ENCODE data around the gene PCDH17.

PCDH17 gene, protein sequence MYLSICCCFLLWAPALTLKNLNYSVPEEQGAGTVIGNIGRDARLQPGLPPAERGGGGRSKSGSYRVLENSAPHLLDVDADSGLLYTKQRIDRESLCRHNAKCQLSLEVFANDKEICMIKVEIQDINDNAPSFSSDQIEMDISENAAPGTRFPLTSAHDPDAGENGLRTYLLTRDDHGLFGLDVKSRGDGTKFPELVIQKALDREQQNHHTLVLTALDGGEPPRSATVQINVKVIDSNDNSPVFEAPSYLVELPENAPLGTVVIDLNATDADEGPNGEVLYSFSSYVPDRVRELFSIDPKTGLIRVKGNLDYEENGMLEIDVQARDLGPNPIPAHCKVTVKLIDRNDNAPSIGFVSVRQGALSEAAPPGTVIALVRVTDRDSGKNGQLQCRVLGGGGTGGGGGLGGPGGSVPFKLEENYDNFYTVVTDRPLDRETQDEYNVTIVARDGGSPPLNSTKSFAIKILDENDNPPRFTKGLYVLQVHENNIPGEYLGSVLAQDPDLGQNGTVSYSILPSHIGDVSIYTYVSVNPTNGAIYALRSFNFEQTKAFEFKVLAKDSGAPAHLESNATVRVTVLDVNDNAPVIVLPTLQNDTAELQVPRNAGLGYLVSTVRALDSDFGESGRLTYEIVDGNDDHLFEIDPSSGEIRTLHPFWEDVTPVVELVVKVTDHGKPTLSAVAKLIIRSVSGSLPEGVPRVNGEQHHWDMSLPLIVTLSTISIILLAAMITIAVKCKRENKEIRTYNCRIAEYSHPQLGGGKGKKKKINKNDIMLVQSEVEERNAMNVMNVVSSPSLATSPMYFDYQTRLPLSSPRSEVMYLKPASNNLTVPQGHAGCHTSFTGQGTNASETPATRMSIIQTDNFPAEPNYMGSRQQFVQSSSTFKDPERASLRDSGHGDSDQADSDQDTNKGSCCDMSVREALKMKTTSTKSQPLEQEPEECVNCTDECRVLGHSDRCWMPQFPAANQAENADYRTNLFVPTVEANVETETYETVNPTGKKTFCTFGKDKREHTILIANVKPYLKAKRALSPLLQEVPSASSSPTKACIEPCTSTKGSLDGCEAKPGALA (N-terminal part only)

GRCh38 chr13:57631596-57632275 lies at the start of gene PCDH17:
Gene PCDH17 (plus strand): TSS chr13:57631744. CDS start chr13:57632547, 803 bp downstream.
- DNase-seq (ENCODE audit: low read depth, low spot score) = no peak

- DNase-seq (ENCODE audit: low read depth, low spot score) = no peak
Measured at GRCh38 chr13:57582032-57582431, 49.5 kb upstream of the PCDH17 start.

DNA sequence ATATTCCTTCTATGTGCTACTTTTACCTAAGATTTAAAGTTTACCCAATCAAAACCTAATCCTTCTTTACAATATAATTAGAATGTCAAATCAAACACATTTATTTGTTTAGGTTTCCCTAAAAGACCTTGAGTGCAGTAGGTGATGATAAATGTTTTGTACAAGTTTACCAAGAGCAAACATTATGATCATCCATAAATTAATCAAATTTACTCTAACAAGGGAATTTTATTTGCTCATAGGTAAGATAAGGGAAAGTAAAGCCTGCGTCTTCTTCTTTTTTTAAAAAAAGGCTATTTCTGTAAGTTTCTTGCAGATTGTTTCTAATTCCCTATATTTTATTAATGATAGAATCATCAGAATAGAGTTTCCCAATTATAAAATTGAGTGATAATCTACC lies 48.0 kb upstream of the PCDH17 start:
- no peak for DNase-seq (ENCODE audit: low read depth, low spot score)

- no peak for DNase-seq (ENCODE audit: low read depth, low spot score)
Measured at GRCh38 chr13:57588639-57589038, 42.9 kb upstream of the PCDH17 start.

GRCh38 chr13:57595775-57596174 lies 35.8 kb upstream of the PCDH17 start:
- DNase-seq (ENCODE audit: low read depth, low spot score) = no peak

DNA sequence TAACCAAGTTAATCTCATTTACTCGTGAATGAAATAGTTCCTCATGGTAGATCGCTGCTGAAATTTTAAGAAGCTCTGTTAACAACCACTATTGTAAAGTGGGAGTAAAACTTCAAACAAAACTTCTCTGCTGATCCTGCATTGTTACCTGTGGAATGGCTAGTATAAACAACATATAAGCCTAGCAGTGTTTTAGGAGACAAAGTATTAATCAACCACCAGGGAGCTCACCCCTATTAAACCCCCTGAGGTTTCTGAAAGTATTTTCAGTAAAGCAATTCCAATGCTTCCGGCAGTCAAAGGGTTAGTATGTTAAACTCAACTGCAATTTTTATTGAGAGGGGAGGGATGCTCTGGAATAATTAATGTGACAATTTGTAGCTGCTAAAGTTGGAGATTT lies 30.0 kb upstream of the PCDH17 start:
- DNase-seq (ENCODE audit: low read depth, low spot score) = no peak

- no peak for DNase-seq (ENCODE audit: low read depth, low spot score)
Measured at GRCh38 chr13:57604442-57604841, 27.1 kb upstream of the PCDH17 start.

GRCh38 chr13:57611969-57612368 lies 19.6 kb upstream of the PCDH17 start:
- no peak for DNase-seq (ENCODE audit: low read depth, low spot score)

- DNase-seq (ENCODE audit: low read depth, low spot score) = no peak
Measured at GRCh38 chr13:57612568-57612967, 19.0 kb upstream of the PCDH17 start.

DNA sequence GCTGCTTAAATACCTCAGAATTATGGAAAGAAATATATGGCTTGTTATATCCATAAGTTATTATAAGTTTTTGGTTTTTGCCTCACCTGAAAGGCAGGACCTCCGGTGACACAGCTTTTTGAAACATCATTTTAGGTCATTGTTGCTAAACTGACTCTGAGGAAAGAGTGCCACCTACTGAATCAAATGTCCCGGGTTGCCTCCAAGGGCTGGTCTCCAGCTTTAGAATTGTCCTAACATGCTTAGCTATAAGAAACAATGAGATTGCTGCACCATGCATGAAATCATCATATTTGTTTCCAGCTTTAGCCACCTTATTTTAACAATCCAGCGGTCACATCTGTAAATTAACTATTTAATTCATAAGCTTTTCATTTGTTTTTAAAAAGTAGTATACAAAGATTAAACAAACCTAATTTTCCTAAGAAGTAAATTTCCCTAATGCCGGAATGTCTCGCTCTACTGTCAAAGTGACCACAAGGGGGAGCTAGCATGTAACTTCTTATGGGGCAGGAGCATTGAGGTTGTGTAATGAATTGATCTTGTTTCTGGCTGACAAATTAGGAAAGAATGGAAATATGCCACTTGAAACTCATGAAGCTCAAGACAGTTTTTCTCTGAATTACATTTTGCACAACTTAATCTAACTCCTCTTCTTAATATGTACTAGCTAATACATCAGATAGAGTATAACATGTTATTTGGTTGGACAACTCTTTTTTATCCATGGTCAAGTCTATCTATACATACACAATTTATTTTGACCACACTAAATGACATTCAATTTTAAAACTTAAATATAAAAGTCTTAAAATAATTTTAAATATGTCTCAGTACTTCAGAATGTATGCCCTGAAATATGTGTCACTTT lies 6.7 kb upstream of the PCDH17 start:
- DNase-seq (ENCODE audit: low read depth, low spot score) = peak; percentile 17

DNA sequence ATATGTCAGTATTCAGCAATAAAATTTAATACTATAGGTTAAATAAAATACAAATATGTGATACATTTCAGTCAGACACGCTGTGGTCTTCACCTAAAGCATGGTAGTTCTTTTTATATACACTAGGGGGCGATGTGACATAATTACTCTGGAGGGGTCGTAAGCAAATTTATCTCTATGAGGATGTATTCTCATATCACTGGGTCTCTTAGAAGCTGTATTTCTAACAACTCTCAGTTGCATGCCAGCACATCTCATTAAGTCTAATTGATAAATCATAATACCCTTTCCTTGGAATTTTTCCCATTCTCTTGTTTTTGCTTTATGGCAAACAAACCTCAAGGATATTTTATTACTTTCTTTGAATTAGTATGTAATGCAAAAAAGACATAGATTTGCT lies 3.9 kb upstream of the PCDH17 start:
- no peak for DNase-seq (ENCODE audit: low read depth, low spot score)

GRCh38 chr13:57629391-57629804 lies 2.1 kb upstream of the PCDH17 start:
- no peak for DNase-seq (ENCODE audit: low read depth, low spot score)

GRCh38 chr13:57629821-57630235 lies 1.7 kb upstream of the PCDH17 start:
- peak; percentile 40 for DNase-seq (ENCODE audit: low read depth, low spot score)

GRCh38 chr13:57630661-57631595 lies 616 bp upstream of the PCDH17 start:
- DNase-seq (ENCODE audit: low read depth, low spot score) = no peak

- no peak for DNase-seq (ENCODE audit: low read depth, low spot score)
Measured at GRCh38 chr13:57632276-57633140, 964 bp downstream of the PCDH17 start.

GRCh38 chr13:57633141-57633949 lies 1.8 kb downstream of the PCDH17 start:
- DNase-seq (ENCODE audit: low read depth, low spot score) = no peak

DNA sequence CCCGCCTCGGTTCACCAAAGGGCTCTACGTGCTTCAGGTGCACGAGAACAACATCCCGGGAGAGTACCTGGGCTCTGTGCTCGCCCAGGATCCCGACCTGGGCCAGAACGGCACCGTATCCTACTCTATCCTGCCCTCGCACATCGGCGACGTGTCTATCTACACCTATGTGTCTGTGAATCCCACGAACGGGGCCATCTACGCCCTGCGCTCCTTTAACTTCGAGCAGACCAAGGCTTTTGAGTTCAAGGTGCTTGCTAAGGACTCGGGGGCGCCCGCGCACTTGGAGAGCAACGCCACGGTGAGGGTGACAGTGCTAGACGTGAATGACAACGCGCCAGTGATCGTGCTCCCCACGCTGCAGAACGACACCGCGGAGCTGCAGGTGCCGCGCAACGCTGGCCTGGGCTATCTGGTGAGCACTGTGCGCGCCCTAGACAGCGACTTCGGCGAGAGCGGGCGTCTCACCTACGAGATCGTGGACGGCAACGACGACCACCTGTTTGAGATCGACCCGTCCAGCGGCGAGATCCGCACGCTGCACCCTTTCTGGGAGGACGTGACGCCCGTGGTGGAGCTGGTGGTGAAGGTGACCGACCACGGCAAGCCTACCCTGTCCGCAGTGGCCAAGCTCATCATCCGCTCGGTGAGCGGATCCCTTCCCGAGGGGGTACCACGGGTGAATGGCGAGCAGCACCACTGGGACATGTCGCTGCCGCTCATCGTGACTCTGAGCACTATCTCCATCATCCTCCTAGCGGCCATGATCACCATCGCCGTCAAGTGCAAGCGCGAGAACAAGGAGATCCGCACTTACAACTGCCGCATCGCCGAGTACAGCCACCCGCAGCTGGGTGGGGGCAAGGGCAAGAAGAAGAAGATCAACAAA lies 2.6 kb downstream of the PCDH17 start:
- no peak for DNase-seq (ENCODE audit: low read depth, low spot score)

All from smooth muscle cell of the brain vasculature (primary cell).